B cell (primary cell): ENCODE measurements around the gene NEUROG1. TPM values are rescaled to one million over a fixed set of nuclear protein-coding genes. Genes with fewer than 3 reads are reported as not detected.

ENCODE experiments used
- ATAC-seq: fragments of 200-7000 bp; cut with Tn5 transposase; one replicate; pipeline ENCODE4 v1.10.0; 2021; ENCODE audit warnings: low read depth, mild to moderate bottlenecking, moderate number of reproducible peaks, moderate library complexity
- CTCF ChIA-PET: fragments of 350-600 bp; sonication (Branson Sonifier 250); formaldehyde crosslinking; loops from one replicate; lab custom pipeline; 2021; ENCODE audit warnings: antibody characterized with exemption, inconsistent platforms; lab: Charles Lee
- POLR2A ChIA-PET: fragments of 350-600 bp; sonication (Branson Sonifier 250); formaldehyde crosslinking; loops from one replicate; lab custom pipeline; 2021; ENCODE audit warnings: antibody characterized with exemption; lab: Charles Lee
- DNase-seq: peaks from one replicate; pipeline ENCODE4 v3.0.0; 2013
- H2AFZ ChIP-seq: 2 replicates; pipeline ENCODE4 v1.6.1; 2012; ENCODE audit warnings: mild to moderate bottlenecking, low read depth, low read length; ENCODE audit not compliant: insufficient read depth, poor library complexity, severe bottlenecking
- H3K27ac ChIP-seq, 2 donors: 1 replicate in 1 of 2; 2 replicates in 1 of 2; pipeline ENCODE4 v1.5.1; 2012 to 2013; ENCODE audit warnings: low read length in 2 of 2, mild to moderate bottlenecking in 2 of 2, moderate library complexity in 1 of 2
- H3K27me3 ChIP-seq, 4 experiments: fragments of 200-600 bp in 1 of 4; sonication (generic) in 1 of 4; replicated peaks in 1 of 4; 1 replicate in 2 of 4; 2 replicates in 2 of 4; pipeline versions ENCODE4 v1.6.1 to v1.7.0; 2013 to 2016; ENCODE audit warnings: low read length in 3 of 4, mild to moderate bottlenecking in 2 of 4, mixed read lengths in 1 of 4, moderate library complexity in 1 of 4; ENCODE audit not compliant: insufficient read depth in 4 of 4, control insufficient read depth in 3 of 4; ENCODE audit errors: control extremely low read depth in 1 of 4
- H3K36me3 ChIP-seq, 2 experiments: replicated peaks in 1 of 2; 1 replicate in 1 of 2; 2 replicates in 1 of 2; pipeline versions ENCODE4 v1.6.1 to v1.7.1; 2013; ENCODE audit warnings: low read length in 1 of 2; ENCODE audit not compliant: insufficient read depth in 2 of 2, control insufficient read depth in 1 of 2; ENCODE audit errors: control extremely low read depth in 1 of 2, extremely low read depth in 1 of 2
- H3K4me1 ChIP-seq, 2 donors: fragments of 200-600 bp in 1 of 2; sonication (generic) in 1 of 2; 1 replicate in 1 of 2; 2 replicates in 1 of 2; pipeline versions ENCODE4 v1.5.1 to v1.6.1; 2013 to 2017; ENCODE audit warnings: low read length in 2 of 2; ENCODE audit not compliant: control insufficient read depth in 2 of 2, insufficient read depth in 2 of 2
- H3K4me2 ChIP-seq: replicated peaks from 2 replicates; pipeline ENCODE3; 2012; ENCODE audit warnings: mild to moderate bottlenecking, low read depth, low read length; ENCODE audit not compliant: poor library complexity, severe bottlenecking
- H3K4me3 ChIP-seq, 5 experiments: fragments of 200-600 bp in 1 of 5; sonication (generic) in 1 of 5; 1 replicate in 3 of 5; 2 replicates in 2 of 5; pipeline versions ENCODE4 v1.5.1 to v1.7.0; 2011 to 2016; ENCODE audit warnings: low read length in 4 of 5, mild to moderate bottlenecking in 4 of 5, low read depth in 2 of 5, control low read depth in 1 of 5, moderate library complexity in 1 of 5; ENCODE audit not compliant: insufficient read depth in 1 of 5; ENCODE audit errors: control extremely low read depth in 1 of 5, extremely low read depth in 1 of 5
- H3K79me2 ChIP-seq: fragments of 200-600 bp; sonication (generic); one replicate; pipeline ENCODE4 v1.6.0; 2016; ENCODE audit warnings: low read length; ENCODE audit not compliant: control insufficient read depth, insufficient read depth
- H3K9ac ChIP-seq: fragments of 200-600 bp; sonication (generic); 2 replicates; pipeline ENCODE4 v1.6.1; 2017; ENCODE audit warnings: mild to moderate bottlenecking, low read length, moderate library complexity
- H3K9me3 ChIP-seq, 3 donors: one replicate each; pipeline versions ENCODE4 v1.6.1 to v1.7.1; 2013; ENCODE audit warnings: low read length in 2 of 3; ENCODE audit not compliant: control insufficient read depth in 2 of 3, insufficient read depth in 1 of 3; ENCODE audit errors: control extremely low read depth in 1 of 3
- H4K20me1 ChIP-seq: 2 replicates; pipeline ENCODE4 v1.6.0; 2012; ENCODE audit warnings: mild to moderate bottlenecking, low read length; ENCODE audit not compliant: insufficient read depth, control insufficient read depth, poor library complexity, severe bottlenecking
- H3K27ac Mint-ChIP-seq: one replicate; pipeline ENCODE4 v1.8.0; 2021; ENCODE audit warnings: mixed read lengths
- H3K27me3 Mint-ChIP-seq: one replicate; pipeline ENCODE4 v1.8.0; 2021; ENCODE audit warnings: mixed read lengths
- H3K4me1 Mint-ChIP-seq: one replicate; pipeline ENCODE4 v1.8.0; 2021; ENCODE audit warnings: mixed read lengths
- H3K4me3 Mint-ChIP-seq: one replicate; pipeline ENCODE4 v1.8.0; 2021; ENCODE audit warnings: mixed read lengths
- H3K9me3 Mint-ChIP-seq: one replicate; pipeline ENCODE4 v1.8.0; 2022; ENCODE audit warnings: mixed read lengths; ENCODE audit not compliant: insufficient read depth
- EZH2 ChIP-seq: IDR thresholded peaks from 2 replicates; pipeline ENCODE4 v1.6.1; 2012; ENCODE audit warnings: borderline replicate concordance, low read depth, mild to moderate bottlenecking, moderate library complexity, low read length; ENCODE audit not compliant: insufficient read depth, poor library complexity, severe bottlenecking
- WGBS: methylation state at CpG from one replicate; pipeline ENCODE4 v1.1.5; 2013; ENCODE audit warnings: missing lambda C conversion rate; ENCODE audit not compliant: insufficient coverage; 5-methylcytosine and 5-hydroxymethylcytosine counted together
- intact Hi-C: fragments of 100-400 bp; cut with micrococcal nuclease; formaldehyde crosslinking; loops from one replicate; pipeline ENCODE4 v1.10.0; 2022
- polyA plus RNA-seq: library from polyadenylated mRNA; depleted of rRNA; stranded (reverse); fragments of >200 nt; gene quantifications from 2 replicates; pipeline ENCODE4 v1.2.3, GENCODE V29; 2012
- total RNA-seq, 2 donors: library from RNA; stranded (reverse); fragments of 120-200 nt in 1 of 2; gene quantifications; 1 replicate in 1 of 2; 2 replicates in 1 of 2; pipeline versions ENCODE4 v1.2.3 to v1.2.4, GENCODE V29; 2013 to 2022
- TF ChIP-seq, protein P1 (sequence below): fragments of 200-600 bp; IDR thresholded peaks from one replicate; pipeline ENCODE4 v1.8.0; 2022; ENCODE audit warnings: antibody characterized with exemption, mild to moderate bottlenecking

NEUROG1 gene
- total and polyA plus RNA-seq, 2 donors (not counting 1 experiment from before 2014, with no cell fraction given), result not detected

GRCh38 chr5:135511761-135512575 lies 23.8 kb downstream of the NEUROG1 start:
- TF ChIP-seq, protein P1, sequence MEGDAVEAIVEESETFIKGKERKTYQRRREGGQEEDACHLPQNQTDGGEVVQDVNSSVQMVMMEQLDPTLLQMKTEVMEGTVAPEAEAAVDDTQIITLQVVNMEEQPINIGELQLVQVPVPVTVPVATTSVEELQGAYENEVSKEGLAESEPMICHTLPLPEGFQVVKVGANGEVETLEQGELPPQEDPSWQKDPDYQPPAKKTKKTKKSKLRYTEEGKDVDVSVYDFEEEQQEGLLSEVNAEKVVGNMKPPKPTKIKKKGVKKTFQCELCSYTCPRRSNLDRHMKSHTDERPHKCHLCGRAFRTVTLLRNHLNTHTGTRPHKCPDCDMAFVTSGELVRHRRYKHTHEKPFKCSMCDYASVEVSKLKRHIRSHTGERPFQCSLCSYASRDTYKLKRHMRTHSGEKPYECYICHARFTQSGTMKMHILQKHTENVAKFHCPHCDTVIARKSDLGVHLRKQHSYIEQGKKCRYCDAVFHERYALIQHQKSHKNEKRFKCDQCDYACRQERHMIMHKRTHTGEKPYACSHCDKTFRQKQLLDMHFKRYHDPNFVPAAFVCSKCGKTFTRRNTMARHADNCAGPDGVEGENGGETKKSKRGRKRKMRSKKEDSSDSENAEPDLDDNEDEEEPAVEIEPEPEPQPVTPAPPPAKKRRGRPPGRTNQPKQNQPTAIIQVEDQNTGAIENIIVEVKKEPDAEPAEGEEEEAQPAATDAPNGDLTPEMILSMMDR, result no peak
- no peak for TF ChIP-seq EZH2
- intact Hi-C loops, result no loop called here

DNA sequence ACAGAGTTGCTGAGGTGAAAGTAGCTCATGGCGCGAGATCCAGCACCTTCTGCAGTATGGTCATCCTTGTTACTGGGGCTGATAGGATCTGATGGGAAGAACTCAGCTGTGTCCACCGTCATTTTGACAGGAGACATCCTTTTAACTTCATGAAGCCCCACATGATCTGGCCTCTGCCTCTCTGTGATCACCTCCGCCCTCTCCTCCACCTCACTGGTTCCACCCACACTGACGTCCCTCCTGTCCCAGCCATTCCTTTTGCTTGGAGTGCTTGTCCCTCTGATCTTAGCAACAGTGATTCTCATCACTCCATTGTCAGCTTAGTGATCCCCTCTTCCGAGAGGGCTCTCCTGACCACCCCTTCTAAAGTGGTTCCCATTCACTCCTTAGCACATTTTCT lies 25.8 kb downstream of the NEUROG1 start:
- H3K4me1 ChIP-seq, result no peaks in the 10 kb centered on the region
- H3K4me2 ChIP-seq, result no peak overlapping the region
- no peak overlapping the region for H3K27ac ChIP-seq
- H2AFZ ChIP-seq, result no peak overlapping the region
- no peaks in the 10 kb centered on the region for H3K79me2 ChIP-seq
- peaks cover 0 to 10% (median 3%) of the 10 kb centered on the region in 4 experiments for H3K27me3 ChIP-seq
- no peak for DNase-seq
- H4K20me1 ChIP-seq, result no peaks in the 10 kb centered on the region
- no peak overlapping the region for H3K4me3 ChIP-seq
- no peak for TF ChIP-seq EZH2
- TF ChIP-seq, protein P1, result no peak
- Mint-ChIP-seq H3K27me3 (peaks cover 40% of the 10 kb centered on the region), H3K27ac (no peak overlapping the region), H3K9me3 (no peaks in the 10 kb centered on the region), H3K4me3 (no peak overlapping the region), H3K4me1 (peaks cover 2% of the 10 kb centered on the region)
- ChIA-PET CTCF (interaction anchor here (0.8 kb wide), 1 partner anchor 31 kb away, joined by 3 read pairs; no protein-coding TSS in a partner anchor), POLR2A (no interaction called here)
- no peaks in the 10 kb centered on the region for H3K36me3 ChIP-seq
- WGBS, result 71% methylated on average over 3 of the region's 6 CpGs
- ATAC-seq, result no peak
- no peaks in the 10 kb centered on the region for H3K9me3 ChIP-seq
- intact Hi-C loops, result no loop called here
- H3K9ac ChIP-seq, result no peak overlapping the region

More at GRCh38 chr5:135511761-135512575, 23.8 kb downstream of the NEUROG1 start:
- ATAC-seq (no peak), DNase-seq (no peak)
- H2AFZ ChIP-seq, result no peak overlapping the region
- H3K79me2 ChIP-seq, result no peaks in the 10 kb centered on the region
- peaks cover 0 to 7% (median 3%) of the 10 kb centered on the region in 4 experiments for H3K27me3 ChIP-seq
- H3K4me2 ChIP-seq, result no peak overlapping the region
- no peaks in the 10 kb centered on the region for H3K4me1 ChIP-seq
- H3K9me3 ChIP-seq, result no peaks in the 10 kb centered on the region
- H3K27me3 Mint-ChIP-seq, result peaks cover 35% of the 10 kb centered on the region
- CTCF ChIA-PET, result no interaction called here
- no peaks in the 10 kb centered on the region for H3K36me3 ChIP-seq
- H3K9me3 Mint-ChIP-seq, result no peaks in the 10 kb centered on the region
- no peaks in the 10 kb centered on the region for H4K20me1 ChIP-seq
- H3K27ac Mint-ChIP-seq, result no peak overlapping the region
- H3K4me1 Mint-ChIP-seq, result peaks cover 2% of the 10 kb centered on the region
- no peak overlapping the region for H3K4me3 ChIP-seq
- H3K9ac ChIP-seq, result no peak overlapping the region
- POLR2A ChIA-PET, result no interaction called here
- H3K27ac ChIP-seq, result no peak overlapping the region
- H3K4me3 Mint-ChIP-seq, result no peak overlapping the region
- WGBS, result no CpG with 5 or more reads among the region's 1 CpG
